ENCODE measurements around the gene FSTL1. TPM values are rescaled to one million over a fixed set of nuclear protein-coding genes. Genes with fewer than 3 reads are reported as not detected.

FSTL1 gene
- total RNA-seq, 2 experiments from 2014 or later = 0.03 TPM; not detected in 1

- no peaks in the 10 kb centered on the region for H3K36me3 ChIP-seq (ENCODE audit: insufficient read depth, low read length)
- no peak overlapping the region for H3K27ac ChIP-seq (ENCODE audit: low read depth in 1 of 2, low read length in 2 of 2)
- no peaks in the 10 kb centered on the region for H3K27me3 ChIP-seq (ENCODE audit: control insufficient read depth in 1 of 2, insufficient read depth in 2 of 2, low read length in 2 of 2)
- Mint-ChIP-seq H3K36me3 (ENCODE audit: low read depth) (no peaks in the 10 kb centered on the region), H3K4me1 (ENCODE audit: low read depth) (peaks cover 14% of the 10 kb centered on the region), H3K9me3 (no peaks in the 10 kb centered on the region), H3K4me3 (no peak overlapping the region), H3K27me3 (peaks cover 5% of the 10 kb centered on the region), H3K27ac (no peak overlapping the region)
- ChIA-PET POLR2A (interaction anchor here (0.9 kb wide), 1 partner anchor 10 kb away, joined by 4 read pairs; no protein-coding TSS in a partner anchor), CTCF (interaction anchor here (1.4 kb wide), 1 partner anchor 143 kb away, joined by 5 read pairs; no protein-coding TSS in a partner anchor)
- DNase-seq (no peak), ATAC-seq (ENCODE audit: poor library complexity) (no peak)
- no peaks in the 10 kb centered on the region for H3K9me3 ChIP-seq (ENCODE audit: control insufficient read depth in 1 of 2, insufficient read depth in 1 of 2, low read length in 2 of 2)
- TF ChIP-seq, protein P1, sequence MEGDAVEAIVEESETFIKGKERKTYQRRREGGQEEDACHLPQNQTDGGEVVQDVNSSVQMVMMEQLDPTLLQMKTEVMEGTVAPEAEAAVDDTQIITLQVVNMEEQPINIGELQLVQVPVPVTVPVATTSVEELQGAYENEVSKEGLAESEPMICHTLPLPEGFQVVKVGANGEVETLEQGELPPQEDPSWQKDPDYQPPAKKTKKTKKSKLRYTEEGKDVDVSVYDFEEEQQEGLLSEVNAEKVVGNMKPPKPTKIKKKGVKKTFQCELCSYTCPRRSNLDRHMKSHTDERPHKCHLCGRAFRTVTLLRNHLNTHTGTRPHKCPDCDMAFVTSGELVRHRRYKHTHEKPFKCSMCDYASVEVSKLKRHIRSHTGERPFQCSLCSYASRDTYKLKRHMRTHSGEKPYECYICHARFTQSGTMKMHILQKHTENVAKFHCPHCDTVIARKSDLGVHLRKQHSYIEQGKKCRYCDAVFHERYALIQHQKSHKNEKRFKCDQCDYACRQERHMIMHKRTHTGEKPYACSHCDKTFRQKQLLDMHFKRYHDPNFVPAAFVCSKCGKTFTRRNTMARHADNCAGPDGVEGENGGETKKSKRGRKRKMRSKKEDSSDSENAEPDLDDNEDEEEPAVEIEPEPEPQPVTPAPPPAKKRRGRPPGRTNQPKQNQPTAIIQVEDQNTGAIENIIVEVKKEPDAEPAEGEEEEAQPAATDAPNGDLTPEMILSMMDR (IDR thresholded peaks at IDR 0.05) = no peak
- H3K4me3 ChIP-seq (ENCODE audit: low read length) = no peak overlapping the region
- peaks cover 18% of the 10 kb centered on the region for H3K4me1 ChIP-seq (ENCODE audit: insufficient read depth, low read length)
- intact Hi-C loops (cut with DNase I, micrococcal nuclease) = loop anchor here (2.0 to 5.0 kb wide), 4 partner anchors 58 to 382 kb away; partner anchors contain the start of gene LRRC58 (in 1 of the 2)
Measured at GRCh38 chr3:120415756-120416155, 35.0 kb downstream of the FSTL1 start.

GRCh38 chr3:120410541-120410940 lies 40.3 kb downstream of the FSTL1 start:
- Histone ChIP-seq H3K4me1 (ENCODE audit: insufficient read depth, low read length) (no peaks in the 10 kb centered on the region), H3K4me3 (ENCODE audit: low read length) (no peak overlapping the region), H3K9me3 (ENCODE audit: control insufficient read depth in 1 of 2, insufficient read depth in 1 of 2, low read length in 2 of 2) (no peaks in the 10 kb centered on the region), H3K36me3 (ENCODE audit: insufficient read depth, low read length) (no peaks in the 10 kb centered on the region), H3K27ac (ENCODE audit: low read depth in 1 of 2, low read length in 2 of 2) (no peak overlapping the region), H3K27me3 (ENCODE audit: control insufficient read depth in 1 of 2, insufficient read depth in 2 of 2, low read length in 2 of 2) (no peaks in the 10 kb centered on the region)
- ATAC-seq (ENCODE audit: poor library complexity) (no peak), DNase-seq (no peak)
- Mint-ChIP-seq H3K27ac (no peak overlapping the region), H3K9me3 (no peaks in the 10 kb centered on the region), H3K27me3 (no peaks in the 10 kb centered on the region), H3K4me3 (no peak overlapping the region), H3K36me3 (ENCODE audit: low read depth) (no peaks in the 10 kb centered on the region), H3K4me1 (ENCODE audit: low read depth) (no peaks in the 10 kb centered on the region)
- ChIA-PET CTCF (no interaction called here), POLR2A (no interaction called here)
- TF ChIP-seq, protein P1 (IDR thresholded peaks at IDR 0.05) = no peak
- intact Hi-C loops (cut with DNase I, micrococcal nuclease) = no loop called here

- ATAC-seq (ENCODE audit: poor library complexity) (no peak), DNase-seq (no peak)
- Mint-ChIP-seq H3K4me3 (no peak overlapping the region), H3K27ac (no peak overlapping the region), H3K27me3 (no peaks in the 10 kb centered on the region), H3K36me3 (ENCODE audit: low read depth) (no peaks in the 10 kb centered on the region), H3K4me1 (ENCODE audit: low read depth) (no peaks in the 10 kb centered on the region), H3K9me3 (no peaks in the 10 kb centered on the region)
- ChIA-PET POLR2A (no interaction called here), CTCF (no interaction called here)
- H3K27ac ChIP-seq (ENCODE audit: low read depth in 1 of 2, low read length in 2 of 2) = no peak overlapping the region
- no peak overlapping the region for H3K4me3 ChIP-seq (ENCODE audit: low read length)
- no peaks in the 10 kb centered on the region for H3K4me1 ChIP-seq (ENCODE audit: insufficient read depth, low read length)
- H3K9me3 ChIP-seq (ENCODE audit: control insufficient read depth in 1 of 2, insufficient read depth in 1 of 2, low read length in 2 of 2) = no peaks in the 10 kb centered on the region
- no peaks in the 10 kb centered on the region for H3K27me3 ChIP-seq (ENCODE audit: control insufficient read depth in 1 of 2, insufficient read depth in 2 of 2, low read length in 2 of 2)
- intact Hi-C loops (cut with DNase I, micrococcal nuclease) = no loop called here
- TF ChIP-seq, protein P1 (IDR thresholded peaks at IDR 0.05) = no peak
- H3K36me3 ChIP-seq (ENCODE audit: insufficient read depth, low read length) = no peaks in the 10 kb centered on the region
Measured at GRCh38 chr3:120410116-120410515, 40.7 kb downstream of the FSTL1 start.
